ENCODE data around the gene NAPSA. TPM values are rescaled to one million over a fixed set of nuclear protein-coding genes. Genes with fewer than 3 reads are reported as not detected.

NAPSA gene
- total RNA-seq, 4 donors from 2014 or later: 1.7 to 3.7 (median 3.5) TPM; not detected in 1

DNA sequence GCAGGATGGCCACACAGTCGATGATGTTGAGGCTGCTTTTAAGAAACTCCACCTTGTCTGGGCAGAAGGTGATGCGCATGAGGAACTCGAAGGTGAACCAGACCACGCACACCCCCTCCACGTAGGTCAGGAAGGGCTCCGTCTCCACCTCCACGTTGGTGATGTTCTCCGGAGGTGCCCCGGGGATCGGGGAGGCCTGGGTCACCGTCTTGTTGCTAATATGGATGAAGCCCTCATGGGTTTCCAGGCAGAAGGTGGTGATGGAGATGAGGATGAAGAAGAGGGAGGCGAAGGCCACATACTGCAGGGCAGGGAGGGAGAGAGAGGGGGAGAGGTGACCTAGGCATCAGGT is 41.7 kb downstream of the NAPSA start:
- peaks cover 35% of the 10 kb centered on the region for H3K4me1 ChIP-seq
- no peaks in the 10 kb centered on the region for H3K9me3 ChIP-seq
- 89% methylated on average over 12 of the region's 12 CpGs for WGBS
- H3K4me3 ChIP-seq: no peak overlapping the region
- no peak for TF ChIP-seq POLR2AphosphoS5 (IDR thresholded peaks at IDR 0.05)
- H3K27ac ChIP-seq: no peak overlapping the region
- no peak for DNase-seq (ENCODE audit: low spot score in 2 of 2)
- no peaks in the 10 kb centered on the region for H3K36me3 ChIP-seq
- H3K27me3 ChIP-seq: peaks cover 31% of the 10 kb centered on the region

DNA sequence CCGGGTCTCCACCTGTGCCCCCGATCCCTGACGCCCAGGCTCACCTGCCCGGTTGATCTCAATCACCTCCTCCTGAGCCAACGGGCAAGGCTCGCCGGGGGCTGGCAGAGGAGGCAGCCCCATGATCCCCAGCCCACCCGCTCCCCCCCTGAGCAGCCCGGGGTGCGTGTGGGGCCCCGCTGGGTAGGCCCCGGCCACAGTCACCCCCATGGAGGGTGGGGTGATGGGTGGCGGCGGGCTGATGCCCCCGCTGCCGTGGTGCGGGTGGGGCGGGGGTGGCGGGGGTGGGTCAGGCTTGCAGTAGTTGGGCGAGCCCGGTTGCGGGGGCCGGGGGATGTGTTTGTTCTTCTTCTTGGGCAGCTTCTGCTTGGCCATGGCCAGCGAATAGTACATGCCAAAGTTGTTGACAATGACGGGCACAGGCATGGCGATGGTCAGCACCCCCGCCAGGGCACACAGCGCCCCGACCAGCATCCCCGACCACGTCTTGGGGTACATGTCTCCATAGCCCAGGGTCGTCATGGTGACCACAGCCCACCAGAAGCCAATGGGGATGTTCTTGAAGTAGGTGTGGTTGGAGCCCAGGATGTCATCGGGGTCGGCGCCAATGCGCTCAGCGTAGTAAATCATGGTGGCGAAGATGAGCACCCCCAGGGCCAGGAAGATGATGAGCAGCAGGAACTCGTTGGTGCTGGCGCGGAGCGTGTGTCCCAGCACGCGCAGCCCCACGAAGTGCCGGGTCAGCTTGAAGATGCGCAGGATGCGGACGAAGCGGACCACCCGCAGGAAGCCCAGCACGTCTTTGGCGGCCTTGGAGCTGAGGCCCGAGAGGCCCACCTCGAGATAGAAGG is 42.3 kb downstream of the NAPSA start:
- H3K4me3 ChIP-seq: no peak overlapping the region
- WGBS: 94% methylated on average over 29 of the region's 55 CpGs
- peaks cover 31% of the 10 kb centered on the region for H3K4me1 ChIP-seq
- H3K27ac ChIP-seq: no peak overlapping the region
- no peak for DNase-seq (ENCODE audit: low spot score in 2 of 2)
- H3K27me3 ChIP-seq: peaks cover 26% of the 10 kb centered on the region
- no peaks in the 10 kb centered on the region for H3K9me3 ChIP-seq
- no peaks in the 10 kb centered on the region for H3K36me3 ChIP-seq
- TF ChIP-seq, protein P1, sequence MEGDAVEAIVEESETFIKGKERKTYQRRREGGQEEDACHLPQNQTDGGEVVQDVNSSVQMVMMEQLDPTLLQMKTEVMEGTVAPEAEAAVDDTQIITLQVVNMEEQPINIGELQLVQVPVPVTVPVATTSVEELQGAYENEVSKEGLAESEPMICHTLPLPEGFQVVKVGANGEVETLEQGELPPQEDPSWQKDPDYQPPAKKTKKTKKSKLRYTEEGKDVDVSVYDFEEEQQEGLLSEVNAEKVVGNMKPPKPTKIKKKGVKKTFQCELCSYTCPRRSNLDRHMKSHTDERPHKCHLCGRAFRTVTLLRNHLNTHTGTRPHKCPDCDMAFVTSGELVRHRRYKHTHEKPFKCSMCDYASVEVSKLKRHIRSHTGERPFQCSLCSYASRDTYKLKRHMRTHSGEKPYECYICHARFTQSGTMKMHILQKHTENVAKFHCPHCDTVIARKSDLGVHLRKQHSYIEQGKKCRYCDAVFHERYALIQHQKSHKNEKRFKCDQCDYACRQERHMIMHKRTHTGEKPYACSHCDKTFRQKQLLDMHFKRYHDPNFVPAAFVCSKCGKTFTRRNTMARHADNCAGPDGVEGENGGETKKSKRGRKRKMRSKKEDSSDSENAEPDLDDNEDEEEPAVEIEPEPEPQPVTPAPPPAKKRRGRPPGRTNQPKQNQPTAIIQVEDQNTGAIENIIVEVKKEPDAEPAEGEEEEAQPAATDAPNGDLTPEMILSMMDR (IDR thresholded peaks at IDR 0.05): no peak
- TF ChIP-seq POLR2AphosphoS5 (IDR thresholded peaks at IDR 0.05): no peak
- no peak for TF ChIP-seq EP300 (IDR thresholded peaks at IDR 0.05)
- TF ChIP-seq POLR2A (IDR thresholded peaks at IDR 0.05): no peak

DNA sequence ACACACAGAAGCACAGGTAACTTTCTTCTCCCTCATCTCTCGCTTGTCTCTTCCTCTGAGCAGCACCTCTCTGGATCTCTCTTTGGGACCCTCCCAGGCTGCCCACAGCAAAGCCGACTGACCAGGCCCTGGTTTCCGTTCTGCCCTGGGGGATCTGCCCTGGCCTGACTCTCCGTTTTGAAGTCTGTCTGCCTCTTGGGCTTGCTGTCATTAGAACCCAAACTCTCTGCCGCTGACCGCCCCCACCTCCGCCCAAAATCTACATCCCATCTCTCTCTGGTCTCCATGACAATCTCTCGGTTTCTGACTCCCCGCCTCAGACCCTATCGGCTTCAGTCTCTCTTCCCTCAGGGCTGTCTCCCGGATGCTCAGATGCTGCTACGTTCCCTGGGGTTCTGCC is 43.2 kb downstream of the NAPSA start:
- H3K36me3 ChIP-seq: no peaks in the 10 kb centered on the region
- H3K4me1 ChIP-seq: peaks cover 25% of the 10 kb centered on the region
- no peaks in the 10 kb centered on the region for H3K9me3 ChIP-seq
- WGBS: 79% methylated on average over 12 of the region's 12 CpGs
- no peak overlapping the region for H3K4me3 ChIP-seq
- peaks cover 24% of the 10 kb centered on the region for H3K27me3 ChIP-seq
- no peak overlapping the region for H3K27ac ChIP-seq
- DNase-seq (ENCODE audit: low spot score in 2 of 2): no peak
- TF ChIP-seq, protein P1 (IDR thresholded peaks at IDR 0.05): no peak
- TF ChIP-seq POLR2A (IDR thresholded peaks at IDR 0.05): no peak
- no peak for TF ChIP-seq POLR2AphosphoS5 (IDR thresholded peaks at IDR 0.05)

DNA sequence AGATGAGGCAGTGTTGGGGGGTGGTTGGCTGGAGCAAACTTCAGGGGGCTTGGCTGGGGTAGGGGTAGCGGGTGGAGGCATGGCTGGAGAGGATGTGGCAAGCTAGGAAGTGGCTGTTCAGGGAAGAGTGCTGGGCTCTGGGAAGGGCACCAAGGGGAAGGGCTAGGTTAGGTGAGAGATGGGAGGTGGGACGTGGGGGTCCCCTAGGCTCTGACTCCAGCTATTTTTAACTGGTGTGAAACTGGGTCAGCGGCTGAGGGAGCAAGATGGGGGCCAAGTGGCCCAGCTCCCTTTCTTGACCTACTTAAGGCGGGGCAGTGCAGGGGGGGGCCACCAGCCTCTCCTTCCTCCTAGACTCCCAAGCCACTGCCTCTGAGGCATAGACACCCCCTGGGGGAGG is 43.6 kb downstream of the NAPSA start:
- 83% methylated on average over 3 of the region's 4 CpGs for WGBS
- peaks cover 24% of the 10 kb centered on the region for H3K27me3 ChIP-seq
- no peak overlapping the region for H3K27ac ChIP-seq

DNA sequence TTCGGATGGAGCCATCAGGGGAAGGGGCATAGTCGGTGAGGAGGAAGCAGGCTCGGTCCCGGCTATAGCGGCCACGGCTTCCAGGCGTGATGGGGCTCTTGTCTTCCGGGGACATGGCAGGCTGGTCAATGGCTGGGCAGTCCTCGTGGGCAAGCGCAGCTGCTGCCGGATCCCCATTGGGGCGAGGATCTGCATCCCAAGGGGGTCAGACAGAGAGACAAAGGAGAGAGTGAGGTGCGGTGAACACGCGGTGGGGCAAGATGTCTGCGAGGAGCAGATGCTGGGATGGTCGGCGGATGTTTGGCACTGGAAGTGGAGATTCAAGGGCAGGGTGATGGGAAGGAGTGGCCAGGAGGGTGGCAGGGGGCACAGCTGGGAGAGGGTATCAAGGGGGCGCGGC is 44.8 kb downstream of the NAPSA start:
- Histone ChIP-seq H3K27me3 (peaks cover 30% of the 10 kb centered on the region), H3K4me1 (peaks cover 17% of the 10 kb centered on the region), H3K4me3 (no peak overlapping the region), H3K27ac (no peak overlapping the region), H3K9me3 (no peaks in the 10 kb centered on the region), H3K36me3 (no peaks in the 10 kb centered on the region)
- DNase-seq (ENCODE audit: low spot score in 2 of 2): no peak
- no peak for TF ChIP-seq POLR2AphosphoS5 (IDR thresholded peaks at IDR 0.05)
- TF ChIP-seq, protein P1 (IDR thresholded peaks at IDR 0.05): no peak
- no peak for TF ChIP-seq POLR2A (IDR thresholded peaks at IDR 0.05)
- TF ChIP-seq EP300 (IDR thresholded peaks at IDR 0.05): no peak
- 89% methylated on average over 20 of the region's 20 CpGs for WGBS

More for the DNA sequence above, 43.6 kb downstream of the NAPSA start:
- no peak for DNase-seq (ENCODE audit: low spot score in 2 of 2)
- no peak overlapping the region for H3K4me3 ChIP-seq
- no peaks in the 10 kb centered on the region for H3K36me3 ChIP-seq
- peaks cover 25% of the 10 kb centered on the region for H3K4me1 ChIP-seq
- TF ChIP-seq POLR2AphosphoS5 (IDR thresholded peaks at IDR 0.05): no peak
- TF ChIP-seq EP300 (IDR thresholded peaks at IDR 0.05): no peak
- TF ChIP-seq, protein P1 (IDR thresholded peaks at IDR 0.05): no peak
- TF ChIP-seq POLR2A (IDR thresholded peaks at IDR 0.05): no peak
- H3K9me3 ChIP-seq: no peaks in the 10 kb centered on the region

Measured in suprapubic skin (tissue), 4 donors.